Measurements from ENCODE around the gene TSPAN14.
"Not testable (repeated sequence)": the region's sequence is repeated elsewhere in the genome, so short reads cannot be mapped to it uniquely, and the experiment has no call there.

The TSPAN14 gene

DNA sequence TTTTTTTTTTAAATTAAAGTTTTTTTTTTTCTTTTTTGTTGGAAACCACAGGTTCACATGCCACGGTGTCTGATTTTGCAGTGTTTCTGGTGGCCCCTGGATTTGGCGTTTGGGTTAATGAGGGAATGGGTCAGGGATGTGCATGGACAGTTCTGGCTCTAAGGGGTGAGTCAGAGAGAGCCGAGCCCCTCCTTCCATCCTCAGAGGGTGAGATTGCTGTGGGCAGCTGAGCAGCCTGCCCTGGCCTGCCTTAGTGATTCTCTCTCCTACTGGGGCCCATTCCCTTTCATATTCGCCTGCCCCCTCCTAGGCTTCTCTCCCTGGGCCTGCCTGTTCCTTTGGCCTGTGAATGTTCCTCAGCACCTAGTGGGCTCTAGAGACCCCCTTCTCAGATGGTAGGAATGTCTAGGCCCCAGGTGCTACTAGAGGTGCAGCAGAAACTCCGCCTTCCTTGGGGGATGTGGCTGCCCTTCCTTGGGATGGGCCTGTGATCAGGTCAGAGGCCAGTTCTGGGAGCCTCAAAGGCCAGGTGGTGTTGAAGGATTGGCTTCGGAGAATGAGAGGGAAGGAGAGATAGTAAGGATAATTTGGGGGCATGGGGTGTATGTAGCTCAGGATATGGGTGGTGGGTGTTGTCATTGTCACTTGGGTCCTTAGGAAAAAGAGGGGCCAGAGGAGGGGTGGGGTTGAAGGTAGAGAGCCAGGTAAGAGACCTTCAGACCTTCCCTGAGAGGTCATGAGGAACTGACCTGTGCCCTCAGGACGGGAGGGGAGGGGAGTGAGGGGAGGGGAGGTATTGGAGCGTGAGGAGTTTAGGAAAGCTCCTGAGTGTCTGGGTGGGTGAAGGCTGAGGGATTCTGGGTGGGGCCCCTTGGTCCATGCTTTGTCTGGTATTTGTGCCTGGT is 19.8 kb downstream of the TSPAN14 start:
- no peak for TF ChIP-seq CTCF (IDR thresholded peaks at IDR 0.05; ENCODE audit: insufficient read depth, low read depth, low read length, missing control alignments)
- peak; percentile 92 for DNase-seq (ENCODE audit: low read depth)
- no peak overlapping the region for H3K4me3 ChIP-seq (ENCODE audit: low read length)

DNA sequence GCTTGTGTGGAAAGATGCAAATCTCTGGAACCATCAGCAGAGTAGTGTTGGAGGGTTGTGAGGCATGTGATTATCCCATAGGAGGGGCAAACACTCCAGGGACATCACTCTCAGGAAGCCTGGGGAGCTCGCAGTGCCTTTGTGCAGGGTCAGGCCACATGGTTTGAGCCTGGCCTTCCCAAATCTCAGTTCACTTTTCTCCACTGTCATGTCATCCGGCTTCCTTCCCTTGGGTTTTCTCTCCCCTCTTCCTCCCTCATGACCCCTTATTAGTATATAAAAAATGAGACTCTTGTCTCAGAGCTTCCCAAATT is 20.4 kb downstream of the TSPAN14 start:
- no peak for TF ChIP-seq CTCF (IDR thresholded peaks at IDR 0.05; ENCODE audit: insufficient read depth, low read depth, low read length, missing control alignments)
- no peak for DNase-seq (ENCODE audit: low read depth)
- H3K4me3 ChIP-seq (ENCODE audit: low read length): no peak overlapping the region

DNA sequence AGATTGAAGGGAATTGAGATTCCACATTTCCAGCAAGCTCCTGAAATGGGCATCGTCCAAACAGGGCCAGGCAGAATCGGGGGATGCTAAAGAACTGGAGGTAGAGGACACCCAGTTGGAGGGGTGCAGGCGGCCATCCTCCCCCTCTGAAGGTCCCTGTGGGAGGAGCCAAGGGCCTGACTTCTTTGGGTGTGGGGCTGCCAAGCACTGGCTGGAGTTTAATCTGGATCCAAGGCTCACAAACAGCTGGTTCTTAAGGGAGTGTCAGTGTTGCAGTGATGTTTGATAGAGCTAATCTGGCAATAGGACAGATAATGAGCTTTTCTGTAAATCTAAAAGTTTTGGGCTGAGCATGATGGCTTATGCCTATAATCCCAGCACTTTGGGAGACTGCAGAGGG is 20.8 kb downstream of the TSPAN14 start:
- no peak for DNase-seq (ENCODE audit: low read depth)
- no peak for TF ChIP-seq CTCF (IDR thresholded peaks at IDR 0.05; ENCODE audit: insufficient read depth, low read depth, low read length, missing control alignments)
- no peak overlapping the region for H3K4me3 ChIP-seq (ENCODE audit: low read length)

DNA sequence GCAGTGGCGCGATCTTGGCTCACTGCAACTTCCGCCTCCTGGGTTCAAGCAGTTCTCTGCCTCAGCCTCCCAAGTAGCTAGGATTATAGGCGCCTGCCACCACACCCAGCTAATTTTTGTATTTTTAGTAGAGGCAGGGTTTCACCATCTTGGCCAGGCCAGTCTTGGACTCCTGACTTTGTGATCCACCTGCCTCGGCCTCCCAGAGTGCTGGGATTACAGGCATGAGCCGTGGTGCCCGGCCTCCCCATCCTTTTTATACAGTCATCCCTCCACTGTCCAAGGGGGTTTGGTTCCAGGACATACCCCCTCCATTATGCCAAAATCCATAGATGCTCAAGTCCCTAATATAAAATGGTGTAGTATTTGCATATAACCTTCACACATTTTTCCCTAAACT is 21.5 kb downstream of the TSPAN14 start:
- DNase-seq (ENCODE audit: low read depth): not testable (repeated sequence)

GRCh38 chr10:80476685-80477084 is 22.6 kb downstream of the TSPAN14 start:
- no peak for DNase-seq (ENCODE audit: low read depth)
- no peak overlapping the region for H3K4me3 ChIP-seq (ENCODE audit: low read length)
- no peak for TF ChIP-seq CTCF (IDR thresholded peaks at IDR 0.05; ENCODE audit: insufficient read depth, low read depth, low read length, missing control alignments)

More for the DNA sequence above, 21.5 kb downstream of the TSPAN14 start:
- not testable (repeated sequence) for H3K4me3 ChIP-seq (ENCODE audit: low read length)

DNA sequence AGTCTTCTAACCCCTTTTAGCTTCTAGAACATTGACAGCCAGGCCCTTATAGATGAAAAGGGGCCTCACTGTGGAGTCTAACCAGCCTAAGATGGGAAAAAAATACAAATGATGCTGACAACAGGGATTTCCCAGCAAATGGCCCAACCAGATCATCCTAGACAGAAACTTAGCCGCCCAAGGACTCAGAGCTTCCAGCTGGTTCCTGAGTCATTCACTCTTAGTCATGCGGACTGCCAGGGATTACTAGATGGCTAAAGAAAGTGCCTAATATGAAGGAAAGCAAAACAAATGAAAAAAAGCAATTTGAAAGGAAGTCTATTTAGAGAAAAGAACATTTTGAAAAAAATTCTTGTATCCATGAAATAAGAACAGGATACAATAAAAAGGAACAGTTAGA is 23.7 kb downstream of the TSPAN14 start:
- DNase-seq (ENCODE audit: low read depth): peak; percentile 98
- TF ChIP-seq CTCF (IDR thresholded peaks at IDR 0.05; ENCODE audit: insufficient read depth, low read depth, low read length, missing control alignments): no peak
- H3K4me3 ChIP-seq (ENCODE audit: low read length): no peak overlapping the region

GRCh38 chr10:80480373-80480772 is 26.3 kb downstream of the TSPAN14 start:
- not testable (repeated sequence) for DNase-seq (ENCODE audit: low read depth); H3K4me3 ChIP-seq (ENCODE audit: low read length)

- DNase-seq (ENCODE audit: low read depth): no peak
- no peak overlapping the region for H3K4me3 ChIP-seq (ENCODE audit: low read length)
Observed at GRCh38 chr10:80480852-80481251, 26.7 kb downstream of the TSPAN14 start.

More at GRCh38 chr10:80480852-80481251, 26.7 kb downstream of the TSPAN14 start:
- TF ChIP-seq CTCF (IDR thresholded peaks at IDR 0.05; ENCODE audit: insufficient read depth, low read depth, low read length, missing control alignments): no peak

All from epithelial cell of esophagus (primary cell).